K562 (cell line): ENCODE results near the gene AGAP3. TPM values are rescaled to one million over a fixed set of nuclear protein-coding genes. Genes with fewer than 3 reads are reported as not detected.

Experiments
- CBFB ChIP-seq: sonication (generic); formaldehyde crosslinking; IDR thresholded peaks from 2 replicates; pipeline ENCODE4 v1.4.0; 2020; ENCODE audit warnings: mild to moderate bottlenecking, missing genetic modification reagents
- CREB3 ChIP-seq: fragments of 450-650 bp; conservative IDR thresholded peaks from 2 replicates; pipeline ENCODE4 v1.6.1; 2016; ENCODE audit warnings: missing genetic modification characterization, low read depth, mild to moderate bottlenecking, missing compliant biosample characterization, moderate library complexity
- HCFC1 ChIP-seq: IDR thresholded peaks from 2 replicates; pipeline ENCODE4 v1.6.1; 2012; ENCODE audit warnings: low read depth, low read length, improper control_type of control experiment
- HMG20B ChIP-seq: fragments of 250-450 bp; sonication (Bioruptor Pico); IDR thresholded peaks from 2 replicates; pipeline ENCODE4 v1.5.0; 2021; ENCODE audit warnings: mild to moderate bottlenecking
- ID3 ChIP-seq, 2 experiments: fragments of 250-450 bp in 1 of 2; fragments of 450-650 bp in 1 of 2; sonication (Bioruptor Pico) in 1 of 2; IDR thresholded peaks; 2 replicates each; pipeline versions ENCODE4 v1.6.1 to v1.8.0; 2016 to 2021; ENCODE audit warnings: mild to moderate bottlenecking in 2 of 2, moderate library complexity in 2 of 2, missing compliant biosample characterization in 1 of 2, missing genetic modification characterization in 1 of 2
- KDM4B ChIP-seq, 2 experiments: fragments of 450-650 bp in 1 of 2; sonication (generic) in 1 of 2; IDR thresholded peaks; 2 replicates each; pipeline ENCODE4 v1.6.1; 2016 to 2017; ENCODE audit warnings: borderline replicate concordance in 2 of 2, antibody characterized with exemption in 1 of 2, low read depth in 1 of 2, mild to moderate bottlenecking in 1 of 2
- MAFF ChIP-seq: IDR thresholded peaks from 2 replicates; pipeline ENCODE4 v1.6.1; 2012; ENCODE audit warnings: low read length, improper control_type of control experiment
- PHTF2 ChIP-seq: fragments of 250-450 bp; sonication (Bioruptor Pico); IDR thresholded peaks from 2 replicates; pipeline ENCODE4 v1.5.0; 2021; ENCODE audit warnings: mild to moderate bottlenecking
- POLR2G ChIP-seq: fragments of 200-400 bp; formaldehyde crosslinking; IDR thresholded peaks from 2 replicates; pipeline ENCODE4 v1.6.1; 2017; ENCODE audit warnings: low read depth, mild to moderate bottlenecking, antibody characterized with exemption, low read length, moderate library complexity
- RBM25 ChIP-seq: fragments of 200-400 bp; formaldehyde crosslinking; IDR thresholded peaks from 2 replicates; pipeline ENCODE4 v1.6.1; 2018; ENCODE audit warnings: low read length, low read depth, moderate library complexity; ENCODE audit not compliant: severe bottlenecking
- SMARCE1 ChIP-seq: fragments of 450-650 bp; IDR thresholded peaks from 2 replicates; pipeline ENCODE4 v1.7.1; 2016; ENCODE audit warnings: mild to moderate bottlenecking
- SNIP1 ChIP-seq: fragments of 450-650 bp; IDR thresholded peaks from 2 replicates; pipeline ENCODE4 v1.7.1; 2017; ENCODE audit warnings: low read depth, mild to moderate bottlenecking
- YY1 ChIP-seq, 3 experiments: IDR thresholded peaks; 2 replicates each; pipeline ENCODE4 v1.6.1; 2011; ENCODE audit warnings: low read length in 2 of 3, mild to moderate bottlenecking in 2 of 3, moderate library complexity in 2 of 3, borderline replicate concordance in 1 of 3, control low read depth in 1 of 3, low read depth in 1 of 3; ENCODE audit not compliant: insufficient read depth in 3 of 3, insufficient replicate concordance in 2 of 3, control insufficient read depth in 1 of 3, insufficient read length in 1 of 3; ENCODE audit errors: extremely low read depth in 1 of 3
- ZNF764 ChIP-seq: fragments of 250-450 bp; sonication (Bioruptor Pico); IDR thresholded peaks from 2 replicates; pipeline ENCODE4 v1.4.0; 2020; ENCODE audit warnings: low read depth, mild to moderate bottlenecking, moderate library complexity
- polyA plus RNA-seq, 8 experiments: library from polyadenylated mRNA; depleted of rRNA in 4 of 8; stranded (reverse) in 5 of 8; unstranded in 3 of 8; fragments of >200 nt; fragmentation: Nextera tagmentation in 2 of 8; fragmentation: Illumina TruSeq in 1 of 8; extraction: Ambion mirVana in 2 of 8; extraction: Trizol in 1 of 8; gene quantifications; 2 replicates each; pipeline versions ENCODE4 v1.2.1 to v1.2.3, GENCODE V29; 2011 to 2014; ENCODE audit warnings: inconsistent platforms in 1 of 8, missing spikeins in 1 of 8
- total RNA-seq, 7 experiments: library from RNA; depleted of rRNA in 6 of 7; stranded (reverse); fragments of >200 nt in 6 of 7; fragmentation: Illumina TruSeq in 2 of 7; extraction: Trizol in 2 of 7; gene quantifications; 2 replicates each; pipeline versions ENCODE4 v1.2.1 to v1.2.3, GENCODE V29; 2011 to 2021; ENCODE audit warnings: low replicate concordance in 1 of 7

The AGAP3 gene
- total and polyA plus RNA-seq, 9 of the 15 experiments (the other 6 are each of a cell fraction or from before 2014, with no cell fraction given) = 3.4 to 208 (median 62.2) TPM

GRCh38 chr7:151138153-151138851 lies 52.0 kb downstream of the AGAP3 start (continued):
- TF ChIP-seq ID3 (CRISPR knock-in tag; IDR thresholded peaks at IDR 0.05) (no peak), ID3 (tag; IDR thresholded peaks at IDR 0.05) (no peak), HMG20B (CRISPR knock-in tag) (no peak), SMARCE1 (no peak), KDM4B (IDR thresholded peaks at IDR 0.05; ENCODE audit: borderline replicate concordance in 2 of 2, low read depth in 1 of 2) (no peak), ZNF764 (CRISPR knock-in tag) (no peak), PHTF2 (CRISPR knock-in tag) (no peak), RBM25 (no peak), CBFB (no peak), POLR2G (peak; percentile 66), CREB3 (no peak), YY1 (IDR thresholded peaks at IDR 0.05; ENCODE audit: borderline replicate concordance in 1 of 3, control insufficient read depth in 1 of 3, extremely low read depth in 1 of 3, insufficient read depth in 3 of 3, insufficient read length in 1 of 3, insufficient replicate concordance in 2 of 3, low read depth in 1 of 3, low read length in 2 of 3) (no peak), HCFC1 (no peak), MAFF (no peak), SNIP1 (no peak)
